CD4-positive, alpha-beta T cell (primary cell): Measurements from ENCODE around the gene PTPRN2. TPM values are rescaled to one million over a fixed set of nuclear protein-coding genes. Genes with fewer than 3 reads are reported as not detected.

Source experiments
- ATAC-seq: fragments of 200-7000 bp; cut with Tn5 transposase; one replicate; pipeline ENCODE4 v1.10.0; 2022; ENCODE audit warnings: mild to moderate bottlenecking; ENCODE audit not compliant: poor library complexity
- CTCF ChIA-PET: fragments of 350-600 bp; sonication (Branson Sonifier 250); formaldehyde crosslinking; loops from one replicate; lab custom pipeline; 2021; ENCODE audit warnings: antibody characterized with exemption, inconsistent platforms; lab: Charles Lee
- POLR2A ChIA-PET: fragments of 350-600 bp; sonication (Branson Sonifier 250); formaldehyde crosslinking; loops from one replicate; lab custom pipeline; 2021; ENCODE audit warnings: antibody characterized with exemption, inconsistent platforms; lab: Charles Lee
- DNase-seq, 14 experiments: peaks; one replicate each; pipeline ENCODE4 v3.0.0-alpha.2; 2013 to 2020; ENCODE audit warnings: mixed read lengths in 2 of 14
- H3K27ac ChIP-seq, 2 donors: one replicate each; pipeline versions ENCODE4 v1.5.1 to v1.7.0; 2013; ENCODE audit warnings: low read length in 2 of 2, low read depth in 1 of 2, mild to moderate bottlenecking in 1 of 2
- H3K27me3 ChIP-seq, 2 experiments: 1 replicate in 1 of 2; 2 replicates in 1 of 2; pipeline versions ENCODE4 v1.6.1 to v1.7.0; 2013; ENCODE audit warnings: low read length in 2 of 2, control low read depth in 1 of 2, mild to moderate bottlenecking in 1 of 2, moderate library complexity in 1 of 2; ENCODE audit not compliant: insufficient read depth in 2 of 2, control insufficient read depth in 1 of 2
- H3K36me3 ChIP-seq: one replicate; pipeline ENCODE4 v1.6.1; 2013; ENCODE audit warnings: low read length, control low read depth; ENCODE audit not compliant: insufficient read depth
- H3K4me1 ChIP-seq: one replicate; pipeline ENCODE4 v1.6.1; 2013; ENCODE audit warnings: low read length, control low read depth; ENCODE audit not compliant: insufficient read depth
- H3K4me3 ChIP-seq: one replicate; pipeline ENCODE4 v1.5.1; 2013; ENCODE audit warnings: mild to moderate bottlenecking, low read length, moderate library complexity
- H3K9me3 ChIP-seq, 2 experiments: 1 replicate in 1 of 2; 2 replicates in 1 of 2; pipeline versions ENCODE4 v1.6.1 to v1.7.0; 2013; ENCODE audit warnings: low read length in 2 of 2, mild to moderate bottlenecking in 2 of 2, control low read depth in 1 of 2, moderate library complexity in 1 of 2; ENCODE audit not compliant: control insufficient read depth in 1 of 2, insufficient read depth in 1 of 2
- H3K27ac Mint-ChIP-seq: one replicate; pipeline ENCODE4 v1.8.0; 2020; ENCODE audit warnings: mixed read lengths
- H3K27me3 Mint-ChIP-seq: one replicate; pipeline ENCODE4 v1.8.0; 2021; ENCODE audit warnings: mixed read lengths
- H3K36me3 Mint-ChIP-seq: one replicate; pipeline ENCODE4 v1.8.0; 2021; ENCODE audit warnings: low read depth, mixed read lengths
- H3K4me1 Mint-ChIP-seq: one replicate; pipeline ENCODE4 v1.8.0; 2021; ENCODE audit warnings: low read depth, mixed read lengths
- H3K4me3 Mint-ChIP-seq: one replicate; pipeline ENCODE4 v1.8.0; 2020; ENCODE audit warnings: mild to moderate bottlenecking, mixed read lengths
- H3K9me3 Mint-ChIP-seq: one replicate; pipeline ENCODE4 v1.8.0; 2020; ENCODE audit warnings: mixed read lengths
- intact Hi-C, 2 experiments: fragments of 100-400 bp; cut with DNase I in 1 of 2; cut with micrococcal nuclease in 1 of 2; formaldehyde crosslinking; loops; one replicate each; pipeline versions ENCODE4 v1.15.1 to v1.9.0; 2023 to 2025; cut with DNase I, micrococcal nuclease
- total RNA-seq, 174 experiments: library from RNA in 2 of 174; stranded (reverse) in 2 of 174; gene quantifications; one replicate each; pipeline ENCODE4 v1.2.3 and lab custom pipeline; 2021 to 2026
- TF ChIP-seq, protein P1 (sequence below): fragments of 200-600 bp; IDR thresholded peaks from one replicate; pipeline ENCODE4 v1.8.0; 2022; ENCODE audit warnings: antibody characterized with exemption, mild to moderate bottlenecking

Gene PTPRN2
- total RNA-seq, 2 experiments from 2014 or later, result 0.34 to 0.44 TPM

DNA sequence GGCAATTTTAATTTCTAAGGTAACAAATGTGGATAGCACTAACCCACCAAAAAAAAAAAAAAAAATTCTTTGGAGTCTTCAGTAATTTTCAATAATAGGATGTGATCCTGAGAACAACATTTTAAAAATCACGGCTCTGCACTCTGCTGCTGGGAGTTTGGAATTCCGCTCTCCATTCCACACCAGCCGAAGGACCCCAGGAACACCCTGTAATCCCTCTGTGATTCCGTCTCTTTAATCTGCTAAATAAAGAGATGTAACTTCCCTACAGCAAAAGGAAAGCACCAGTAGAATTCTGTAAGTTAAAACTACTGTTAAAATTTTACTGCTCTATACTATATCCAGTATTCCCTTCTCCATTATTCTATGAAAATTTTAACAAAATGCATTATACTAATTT, 284.5 kb downstream of the PTPRN2 start:
- peaks cover 6 to 13% of the 10 kb centered on the region in 2 experiments for H3K9me3 ChIP-seq
- TF ChIP-seq, protein P1, sequence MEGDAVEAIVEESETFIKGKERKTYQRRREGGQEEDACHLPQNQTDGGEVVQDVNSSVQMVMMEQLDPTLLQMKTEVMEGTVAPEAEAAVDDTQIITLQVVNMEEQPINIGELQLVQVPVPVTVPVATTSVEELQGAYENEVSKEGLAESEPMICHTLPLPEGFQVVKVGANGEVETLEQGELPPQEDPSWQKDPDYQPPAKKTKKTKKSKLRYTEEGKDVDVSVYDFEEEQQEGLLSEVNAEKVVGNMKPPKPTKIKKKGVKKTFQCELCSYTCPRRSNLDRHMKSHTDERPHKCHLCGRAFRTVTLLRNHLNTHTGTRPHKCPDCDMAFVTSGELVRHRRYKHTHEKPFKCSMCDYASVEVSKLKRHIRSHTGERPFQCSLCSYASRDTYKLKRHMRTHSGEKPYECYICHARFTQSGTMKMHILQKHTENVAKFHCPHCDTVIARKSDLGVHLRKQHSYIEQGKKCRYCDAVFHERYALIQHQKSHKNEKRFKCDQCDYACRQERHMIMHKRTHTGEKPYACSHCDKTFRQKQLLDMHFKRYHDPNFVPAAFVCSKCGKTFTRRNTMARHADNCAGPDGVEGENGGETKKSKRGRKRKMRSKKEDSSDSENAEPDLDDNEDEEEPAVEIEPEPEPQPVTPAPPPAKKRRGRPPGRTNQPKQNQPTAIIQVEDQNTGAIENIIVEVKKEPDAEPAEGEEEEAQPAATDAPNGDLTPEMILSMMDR, result no peak

DNA sequence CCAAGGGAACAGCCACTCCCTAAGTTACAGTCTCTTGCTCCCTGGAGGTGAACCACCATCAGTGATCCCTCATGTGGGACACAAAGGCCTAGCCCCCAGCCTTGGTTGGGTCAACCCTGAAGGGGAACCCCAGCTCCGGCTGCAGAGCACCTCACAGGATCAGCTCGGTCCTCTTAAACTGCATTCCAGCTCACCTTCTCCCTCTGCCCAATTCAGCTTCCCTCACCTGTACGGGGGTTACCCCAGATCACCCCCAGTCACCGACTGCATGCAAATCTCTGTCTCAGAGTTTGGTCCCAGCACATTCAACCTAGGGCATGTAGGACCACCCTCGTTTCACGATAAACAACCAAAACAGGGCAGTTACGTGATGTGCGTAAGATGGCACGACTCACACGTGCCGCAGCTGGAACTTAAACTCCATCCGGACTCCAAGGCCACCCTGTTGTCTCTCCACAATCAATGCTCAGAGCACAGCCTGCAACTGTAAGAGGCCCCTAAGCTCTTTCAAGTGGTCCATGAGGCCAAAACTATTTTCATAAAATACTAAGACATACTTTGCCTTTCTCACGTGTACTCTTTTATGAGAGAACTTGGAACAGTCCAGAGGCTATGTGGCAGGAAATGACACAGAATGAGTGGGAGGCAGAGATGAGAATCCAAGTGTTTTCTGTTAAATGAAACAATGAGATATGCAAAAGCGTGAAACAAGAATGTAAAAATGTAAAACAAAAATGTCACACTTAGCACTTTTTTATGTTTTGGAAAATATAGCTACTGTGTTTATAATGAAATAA, 285.2 kb downstream of the PTPRN2 start:
- DNase-seq, result no peak
- ChIA-PET POLR2A (no interaction called here), CTCF (no interaction called here)
- no peak overlapping the region for H3K27ac Mint-ChIP-seq
- no peak for ATAC-seq
- no peaks in the 10 kb centered on the region for H3K4me1 Mint-ChIP-seq
- H3K27ac ChIP-seq, result no peak overlapping the region
- no peaks in the 10 kb centered on the region for H3K36me3 ChIP-seq
- TF ChIP-seq, protein P1, result no peak
- no peak overlapping the region for H3K4me3 Mint-ChIP-seq
- no peaks in the 10 kb centered on the region for H3K4me1 ChIP-seq
- peaks cover 0 to 2% of the 10 kb centered on the region in 2 experiments for H3K27me3 ChIP-seq
- intact Hi-C loops, result no loop called here
- H3K9me3 Mint-ChIP-seq, result peaks cover 3% of the 10 kb centered on the region
- peaks cover 15% of the 10 kb centered on the region for H3K27me3 Mint-ChIP-seq
- H3K9me3 ChIP-seq, result peaks cover under 1 to 13% of the 10 kb centered on the region in 2 experiments
- H3K4me3 ChIP-seq, result no peak overlapping the region
- H3K36me3 Mint-ChIP-seq, result no peaks in the 10 kb centered on the region

More for the DNA sequence above, 284.5 kb downstream of the PTPRN2 start:
- peaks cover 7% of the 10 kb centered on the region for H3K9me3 Mint-ChIP-seq
- H3K4me3 Mint-ChIP-seq, result no peak overlapping the region
- DNase-seq, result no peak
- intact Hi-C loops, result no loop called here
- no peaks in the 10 kb centered on the region for H3K36me3 Mint-ChIP-seq
- no peak overlapping the region for H3K27ac Mint-ChIP-seq
- Histone ChIP-seq H3K27me3 (peaks cover 0 to 2% of the 10 kb centered on the region in 2 experiments), H3K4me1 (no peaks in the 10 kb centered on the region), H3K36me3 (no peaks in the 10 kb centered on the region), H3K27ac (no peak overlapping the region), H3K4me3 (no peak overlapping the region)
- ChIA-PET POLR2A (no interaction called here), CTCF (no interaction called here)
- H3K4me1 Mint-ChIP-seq, result no peaks in the 10 kb centered on the region
- no peak for ATAC-seq
- H3K27me3 Mint-ChIP-seq, result peaks cover 15% of the 10 kb centered on the region

DNA sequence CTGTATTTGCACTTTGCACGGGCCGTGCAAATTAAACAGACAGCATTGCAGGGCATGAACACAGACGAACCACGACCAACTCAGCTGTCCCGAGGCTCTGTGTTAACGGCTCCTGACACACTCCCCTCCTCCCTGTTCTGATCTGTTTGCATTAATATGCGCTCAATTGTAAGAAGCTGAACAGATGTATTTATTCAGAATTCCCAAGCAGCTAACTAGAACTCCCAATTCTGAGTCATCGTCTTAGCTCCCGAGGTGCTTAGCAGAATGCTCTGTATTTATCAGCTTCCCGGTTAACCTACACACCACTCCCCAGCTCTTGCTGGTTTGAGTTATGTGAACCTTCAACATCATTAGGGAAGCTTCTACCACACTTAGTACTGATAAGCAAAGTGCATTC, 286.4 kb downstream of the PTPRN2 start:
- no peak overlapping the region for H3K27ac ChIP-seq
- Mint-ChIP-seq H3K9me3 (peaks cover under 1% of the 10 kb centered on the region), H3K4me1 (no peaks in the 10 kb centered on the region), H3K27ac (no peak overlapping the region), H3K4me3 (no peak overlapping the region), H3K36me3 (no peaks in the 10 kb centered on the region), H3K27me3 (peaks cover 15% of the 10 kb centered on the region)
- H3K4me3 ChIP-seq, result no peak overlapping the region
- POLR2A ChIA-PET, result no interaction called here
- CTCF ChIA-PET, result no interaction called here
- peaks cover 0 to 14% of the 10 kb centered on the region in 2 experiments for H3K9me3 ChIP-seq
- H3K27me3 ChIP-seq, result peaks cover 0 to 2% of the 10 kb centered on the region in 2 experiments
- intact Hi-C loops, result no loop called here
- H3K36me3 ChIP-seq, result no peaks in the 10 kb centered on the region
- DNase-seq, result no peak
- no peaks in the 10 kb centered on the region for H3K4me1 ChIP-seq
- no peak for ATAC-seq
- TF ChIP-seq, protein P1, result no peak
